ENCODE results near the gene RSAD2. TPM values are rescaled to one million over a fixed set of nuclear protein-coding genes. Genes with fewer than 3 reads are reported as not detected.

Gene RSAD2
- total and polyA plus RNA-seq, 2 of the 4 experiments (the other 2 are of a cell fraction), result not detected

DNA sequence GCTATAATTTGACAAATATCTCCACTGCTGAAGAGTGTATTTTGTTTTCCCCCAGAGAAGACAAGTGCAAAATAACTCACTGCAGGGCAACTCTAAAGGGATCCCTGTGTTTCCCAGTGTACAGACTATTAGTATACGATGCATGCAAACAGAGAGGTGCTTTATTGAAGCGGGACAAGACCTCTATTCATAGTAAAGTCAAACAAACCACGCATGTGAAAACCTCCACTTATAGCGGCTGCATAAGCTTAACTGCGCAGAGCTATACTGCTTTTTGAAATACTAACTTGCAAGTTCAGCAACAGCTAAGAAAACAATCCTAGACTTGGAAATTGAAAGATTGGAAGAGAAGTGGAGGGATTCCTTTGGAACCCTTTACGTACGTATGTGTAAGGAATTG, 55.3 kb downstream of the RSAD2 start:
- H2AFZ ChIP-seq (replicated peaks; ENCODE audit: low read length, poor library complexity), result no peak overlapping the region
- no peak overlapping the region for H3K4ac ChIP-seq (ENCODE audit: low read depth, low read length)
- no peak overlapping the region for H3K4me3 ChIP-seq (ENCODE audit: insufficient read depth, low read depth, low read length)
- POLR2A ChIA-PET (ENCODE audit: unreplicated experiment), result no interaction called here
- no peak overlapping the region for H3K27ac ChIP-seq (ENCODE audit: insufficient read depth, low read length)
- H3K4me2 ChIP-seq (ENCODE audit: low read depth, low read length), result no peak overlapping the region
- intact Hi-C loops (cut with micrococcal nuclease) (no loop called here), dilution Hi-C loops (cut with HindIII; ENCODE audit: low sequenced_read_pairs, unreplicated experiment) (no loop called here), in situ Hi-C loops (cut with MboI; ENCODE audit: low sequenced_read_pairs) (no loop called here)
- no peak overlapping the region for H3K56ac ChIP-seq (ENCODE audit: extremely low read depth, insufficient read depth, low read length)
- WGBS, 2 experiments (ENCODE audit: extremely low coverage in 2 of 2, insufficient read length in 1 of 2), result no CpG with 5 or more reads among the region's 7 CpGs
- BruUV-seq (replicated peaks), result no TSS peak
- CTCF ChIA-PET, result no interaction called here
- no peak overlapping the region for H2BK20ac ChIP-seq (ENCODE audit: low read depth, low read length)
- H2BK15ac ChIP-seq (ENCODE audit: low read depth, low read length), result no peak overlapping the region
- H3K36me3 ChIP-seq (ENCODE audit: control insufficient read depth, insufficient read depth, low read length), result no peaks in the 10 kb centered on the region
- H4K20me1 ChIP-seq (ENCODE audit: insufficient read depth, low read length), result no peaks in the 10 kb centered on the region
- H4K8ac ChIP-seq (ENCODE audit: low read depth in 2 of 2, low read length in 2 of 2), result no peak overlapping the region
- no peaks in the 10 kb centered on the region for H3K79me1 ChIP-seq (ENCODE audit: low read depth in 1 of 2, low read length in 2 of 2)
- TF ChIP-seq RCOR1 (IDR thresholded peaks at IDR 0.05; ENCODE audit: insufficient replicate concordance, low read length) (no peak), RAD21 (IDR thresholded peaks at IDR 0.05; ENCODE audit: low read length) (no peak), MXI1 (IDR thresholded peaks at IDR 0.05; ENCODE audit: borderline replicate concordance, low read depth, low read length) (no peak), MAFK (IDR thresholded peaks at IDR 0.05; ENCODE audit: low read depth, low read length) (no peak), CEBPB (IDR thresholded peaks at IDR 0.05; ENCODE audit: low read depth, low read length) (no peak), MAZ (IDR thresholded peaks at IDR 0.05; ENCODE audit: borderline replicate concordance, low read depth, low read length) (no peak), SMC3 (IDR thresholded peaks at IDR 0.05; ENCODE audit: low read depth, low read length) (no peak), FOS (IDR thresholded peaks at IDR 0.05; ENCODE audit: low read depth, low read length) (no peak)
- TF ChIP-seq, protein P1, sequence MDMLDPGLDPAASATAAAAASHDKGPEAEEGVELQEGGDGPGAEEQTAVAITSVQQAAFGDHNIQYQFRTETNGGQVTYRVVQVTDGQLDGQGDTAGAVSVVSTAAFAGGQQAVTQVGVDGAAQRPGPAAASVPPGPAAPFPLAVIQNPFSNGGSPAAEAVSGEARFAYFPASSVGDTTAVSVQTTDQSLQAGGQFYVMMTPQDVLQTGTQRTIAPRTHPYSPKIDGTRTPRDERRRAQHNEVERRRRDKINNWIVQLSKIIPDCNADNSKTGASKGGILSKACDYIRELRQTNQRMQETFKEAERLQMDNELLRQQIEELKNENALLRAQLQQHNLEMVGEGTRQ (IDR thresholded peaks at IDR 0.05; ENCODE audit: low read depth, low read length), result no peak
- TF ChIP-seq, protein P2, sequence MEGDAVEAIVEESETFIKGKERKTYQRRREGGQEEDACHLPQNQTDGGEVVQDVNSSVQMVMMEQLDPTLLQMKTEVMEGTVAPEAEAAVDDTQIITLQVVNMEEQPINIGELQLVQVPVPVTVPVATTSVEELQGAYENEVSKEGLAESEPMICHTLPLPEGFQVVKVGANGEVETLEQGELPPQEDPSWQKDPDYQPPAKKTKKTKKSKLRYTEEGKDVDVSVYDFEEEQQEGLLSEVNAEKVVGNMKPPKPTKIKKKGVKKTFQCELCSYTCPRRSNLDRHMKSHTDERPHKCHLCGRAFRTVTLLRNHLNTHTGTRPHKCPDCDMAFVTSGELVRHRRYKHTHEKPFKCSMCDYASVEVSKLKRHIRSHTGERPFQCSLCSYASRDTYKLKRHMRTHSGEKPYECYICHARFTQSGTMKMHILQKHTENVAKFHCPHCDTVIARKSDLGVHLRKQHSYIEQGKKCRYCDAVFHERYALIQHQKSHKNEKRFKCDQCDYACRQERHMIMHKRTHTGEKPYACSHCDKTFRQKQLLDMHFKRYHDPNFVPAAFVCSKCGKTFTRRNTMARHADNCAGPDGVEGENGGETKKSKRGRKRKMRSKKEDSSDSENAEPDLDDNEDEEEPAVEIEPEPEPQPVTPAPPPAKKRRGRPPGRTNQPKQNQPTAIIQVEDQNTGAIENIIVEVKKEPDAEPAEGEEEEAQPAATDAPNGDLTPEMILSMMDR (conservative IDR thresholded peaks at IDR 0.05; ENCODE audit: low read depth, low read length), result no peak
- TF ChIP-seq, protein P3, sequence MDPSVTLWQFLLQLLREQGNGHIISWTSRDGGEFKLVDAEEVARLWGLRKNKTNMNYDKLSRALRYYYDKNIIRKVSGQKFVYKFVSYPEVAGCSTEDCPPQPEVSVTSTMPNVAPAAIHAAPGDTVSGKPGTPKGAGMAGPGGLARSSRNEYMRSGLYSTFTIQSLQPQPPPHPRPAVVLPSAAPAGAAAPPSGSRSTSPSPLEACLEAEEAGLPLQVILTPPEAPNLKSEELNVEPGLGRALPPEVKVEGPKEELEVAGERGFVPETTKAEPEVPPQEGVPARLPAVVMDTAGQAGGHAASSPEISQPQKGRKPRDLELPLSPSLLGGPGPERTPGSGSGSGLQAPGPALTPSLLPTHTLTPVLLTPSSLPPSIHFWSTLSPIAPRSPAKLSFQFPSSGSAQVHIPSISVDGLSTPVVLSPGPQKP (IDR thresholded peaks at IDR 0.05; ENCODE audit: borderline replicate concordance, low read depth, low read length), result no peak
- H3K9me1 ChIP-seq (ENCODE audit: insufficient read depth, low read length), result no peaks in the 10 kb centered on the region
- no peak overlapping the region for H2BK120ac ChIP-seq (ENCODE audit: low read depth, low read length)
- no peaks in the 10 kb centered on the region for H3K9me3 ChIP-seq (ENCODE audit: control insufficient read depth, insufficient read depth, low read length)
- no peak overlapping the region for H2AK5ac ChIP-seq (ENCODE audit: low read depth, low read length)
- no peak overlapping the region for H3K18ac ChIP-seq (ENCODE audit: low read depth, low read length)
- H2AK9ac ChIP-seq (replicated peaks; ENCODE audit: low read depth, low read length, poor library complexity), result no peak overlapping the region
- no peak overlapping the region for H2BK5ac ChIP-seq (ENCODE audit: low read depth, low read length, poor library complexity, severe bottlenecking)
- H3K27me3 ChIP-seq (ENCODE audit: control insufficient read depth, insufficient read depth, low read length), result no peaks in the 10 kb centered on the region; the same call in 1 of the 2 replicates
- no peak overlapping the region for H4K5ac ChIP-seq (ENCODE audit: low read depth, low read length)
- H3K9ac ChIP-seq (ENCODE audit: low read depth, low read length), result no peak overlapping the region
- H3K4me1 ChIP-seq (ENCODE audit: control insufficient read depth, insufficient read depth, low read length), result no peaks in the 10 kb centered on the region
- no peak overlapping the region for H4K91ac ChIP-seq (ENCODE audit: insufficient read depth, low read depth, low read length)
- no peak overlapping the region for H3K23ac ChIP-seq (ENCODE audit: low read depth, low read length)
- DNase-seq, result no peak
- no peak overlapping the region for H3K14ac ChIP-seq (replicated peaks; ENCODE audit: low read depth, low read length)
- ATAC-seq (ENCODE audit: low read depth), result no peak

All from IMR-90 (cell line).